ENCODE results near the gene UBR3.

GRCh38 chr2:169994752-169995151, 167.5 kb downstream of the UBR3 start:
- TF ChIP-seq REST (IDR thresholded peaks at IDR 0.05; ENCODE audit: insufficient read depth in 1 of 2, low read depth in 2 of 2, low read length in 2 of 2) (no peak), POLR2AphosphoS5 (IDR thresholded peaks at IDR 0.05; ENCODE audit: low read depth, low read length) (no peak), SIN3A (IDR thresholded peaks at IDR 0.05; ENCODE audit: borderline replicate concordance, insufficient read depth, low read length) (no peak), TAF1 (IDR thresholded peaks at IDR 0.05; ENCODE audit: borderline replicate concordance, insufficient read depth, low read length) (no peak)

All from PFSK-1 (cell line).